GM23338 (cell line): ENCODE results near the gene FES. TPM values are rescaled to one million over a fixed set of nuclear protein-coding genes. Genes with fewer than 3 reads are reported as not detected.
A peak's percentile ranks its signal among the peaks of the same experiment; 100 is the strongest.

ENCODE experiments used
- ATAC-seq: fragments of 200-7000 bp; cut with Tn5 transposase; 3 replicates; pipeline ENCODE4 v1.9.1; 2020
- DNase-seq: peaks from one replicate; pipeline ENCODE4 v3.0.0-alpha.2; 2015; ENCODE audit warnings: low spot score
- H2AFZ ChIP-seq: fragments of 200-600 bp; sonication (generic); 2 replicates; pipeline ENCODE4 v1.8.0; 2016; ENCODE audit warnings: antibody characterized with exemption, mild to moderate bottlenecking, moderate library complexity
- H3F3A ChIP-seq: fragments of 200-600 bp; sonication (generic); replicated peaks from 2 replicates; pipeline ENCODE4 v1.8.0; 2017; ENCODE audit warnings: antibody characterized with exemption, mixed run types, low read depth
- H3K27ac ChIP-seq: fragments of 200-600 bp; sonication (generic); 2 replicates; pipeline ENCODE4 v1.6.1; 2016; ENCODE audit warnings: low read depth
- H3K27me3 ChIP-seq: fragments of 200-600 bp; sonication (generic); 2 replicates; pipeline ENCODE4 v1.8.0; 2016; ENCODE audit warnings: mild to moderate bottlenecking, mixed run types, moderate library complexity; ENCODE audit not compliant: insufficient read depth
- H3K36me3 ChIP-seq: fragments of 200-600 bp; sonication (generic); 2 replicates; pipeline ENCODE4 v1.8.0; 2016; ENCODE audit warnings: mild to moderate bottlenecking; ENCODE audit not compliant: insufficient read depth
- H3K4me1 ChIP-seq: fragments of 200-600 bp; sonication (generic); 2 replicates; pipeline ENCODE4 v1.8.0; 2016; ENCODE audit warnings: mild to moderate bottlenecking, moderate library complexity; ENCODE audit not compliant: insufficient read depth
- H3K4me2 ChIP-seq: fragments of 200-600 bp; sonication (generic); 2 replicates; pipeline ENCODE4 v1.7.1; 2017; ENCODE audit warnings: mixed run types
- H3K4me3 ChIP-seq: fragments of 200-600 bp; sonication (generic); 2 replicates; pipeline ENCODE4 v1.6.1; 2016; ENCODE audit warnings: mixed run types
- H3K79me2 ChIP-seq: fragments of 200-600 bp; sonication (generic); replicated peaks from 2 replicates; pipeline ENCODE4 v1.8.0; 2017; ENCODE audit warnings: mild to moderate bottlenecking; ENCODE audit not compliant: insufficient read depth
- H3K9me2 ChIP-seq: fragments of 200-600 bp; sonication (generic); 2 replicates; pipeline ENCODE4 v1.8.0; 2017; ENCODE audit not compliant: insufficient read depth
- H4K20me1 ChIP-seq: fragments of 200-600 bp; sonication (generic); replicated peaks from 2 replicates; pipeline ENCODE4 v1.8.0; 2017; ENCODE audit warnings: mild to moderate bottlenecking; ENCODE audit not compliant: insufficient read depth
- H3K27ac Mint-ChIP-seq: 2 replicates; pipeline ENCODE4 v1.8.0; 2020; ENCODE audit warnings: inconsistent platforms, mild to moderate bottlenecking, moderate library complexity, mixed read lengths
- H3K27me3 Mint-ChIP-seq: 3 replicates; pipeline ENCODE4 v1.8.0; 2022; ENCODE audit warnings: low read depth, mild to moderate bottlenecking, moderate library complexity, mixed read lengths, inconsistent platforms; ENCODE audit not compliant: insufficient read depth, poor library complexity
- H3K36me3 Mint-ChIP-seq: 3 replicates; pipeline ENCODE4 v1.8.0; 2021; ENCODE audit warnings: low read depth, mild to moderate bottlenecking, inconsistent platforms, moderate library complexity, mixed read lengths
- H3K4me1 Mint-ChIP-seq: 3 replicates; pipeline ENCODE4 v1.8.0; 2020; ENCODE audit warnings: mild to moderate bottlenecking, inconsistent platforms, mixed read lengths
- H3K4me3 Mint-ChIP-seq: 3 replicates; pipeline ENCODE4 v1.8.0; 2021; ENCODE audit warnings: moderate library complexity, mild to moderate bottlenecking, inconsistent platforms, mixed read lengths
- H3K9me3 Mint-ChIP-seq: 3 replicates; pipeline ENCODE4 v1.8.0; 2020; ENCODE audit warnings: moderate library complexity, mild to moderate bottlenecking, inconsistent platforms, mixed read lengths
- EZH2phosphoT487 ChIP-seq: fragments of 200-600 bp; sonication (generic); IDR thresholded peaks from one replicate; pipeline ENCODE4 v1.8.1; 2018; ENCODE audit warnings: antibody characterized with exemption; ENCODE audit not compliant: unreplicated experiment
- JUNB ChIP-seq: IDR thresholded peaks from one replicate; pipeline ENCODE4 v1.6.1; 2016; ENCODE audit warnings: antibody characterized with exemption; ENCODE audit not compliant: unreplicated experiment
- NANOG ChIP-seq: IDR thresholded peaks from 2 replicates; pipeline ENCODE4 v1.6.1; 2016; ENCODE audit warnings: antibody characterized with exemption, borderline replicate concordance
- POLR2AphosphoS5 ChIP-seq: IDR thresholded peaks from 2 replicates; pipeline ENCODE4 v1.6.1; 2016; ENCODE audit warnings: antibody characterized with exemption, low read depth
- STAT1 ChIP-seq: IDR thresholded peaks from one replicate; pipeline ENCODE4 v1.6.1; 2016; ENCODE audit warnings: antibody characterized with exemption; ENCODE audit not compliant: unreplicated experiment
- polyA plus RNA-seq: library from polyadenylated mRNA; unstranded; fragments of >200 nt; fragmentation: Nextera tagmentation; extraction: Ambion mirVana; gene quantifications from 2 replicates; pipeline ENCODE4 v1.2.1, GENCODE V29; 2016
- total RNA-seq: library from RNA; depleted of rRNA; stranded (reverse); fragments of >200 nt; shearing (Covaris generic); gene quantifications from 2 replicates; pipeline ENCODE4 v1.2.3, GENCODE V29; 2014
- TF ChIP-seq, protein P1 (sequence below): IDR thresholded peaks from 2 replicates; pipeline ENCODE4 v1.6.1; 2016; ENCODE audit warnings: antibody characterized with exemption
- TF ChIP-seq, protein P2 (sequence below), 2 experiments: fragments of 200-600 bp in 1 of 2; sonication (generic) in 1 of 2; conservative IDR thresholded peaks; 2 replicates each; pipeline versions ENCODE4 v1.5.1 to v1.6.1; 2016 to 2017; ENCODE audit warnings: antibody characterized with exemption in 2 of 2, low read depth in 2 of 2, mild to moderate bottlenecking in 2 of 2, moderate library complexity in 1 of 2
- TF ChIP-seq, protein P3 (sequence below): IDR thresholded peaks from one replicate; pipeline ENCODE4 v1.6.1; 2018; ENCODE audit warnings: antibody characterized with exemption; ENCODE audit not compliant: unreplicated experiment

The FES gene
- total and polyA plus RNA-seq, 2 experiments from 2014 or later = 2.7 to 14.4 TPM

DNA sequence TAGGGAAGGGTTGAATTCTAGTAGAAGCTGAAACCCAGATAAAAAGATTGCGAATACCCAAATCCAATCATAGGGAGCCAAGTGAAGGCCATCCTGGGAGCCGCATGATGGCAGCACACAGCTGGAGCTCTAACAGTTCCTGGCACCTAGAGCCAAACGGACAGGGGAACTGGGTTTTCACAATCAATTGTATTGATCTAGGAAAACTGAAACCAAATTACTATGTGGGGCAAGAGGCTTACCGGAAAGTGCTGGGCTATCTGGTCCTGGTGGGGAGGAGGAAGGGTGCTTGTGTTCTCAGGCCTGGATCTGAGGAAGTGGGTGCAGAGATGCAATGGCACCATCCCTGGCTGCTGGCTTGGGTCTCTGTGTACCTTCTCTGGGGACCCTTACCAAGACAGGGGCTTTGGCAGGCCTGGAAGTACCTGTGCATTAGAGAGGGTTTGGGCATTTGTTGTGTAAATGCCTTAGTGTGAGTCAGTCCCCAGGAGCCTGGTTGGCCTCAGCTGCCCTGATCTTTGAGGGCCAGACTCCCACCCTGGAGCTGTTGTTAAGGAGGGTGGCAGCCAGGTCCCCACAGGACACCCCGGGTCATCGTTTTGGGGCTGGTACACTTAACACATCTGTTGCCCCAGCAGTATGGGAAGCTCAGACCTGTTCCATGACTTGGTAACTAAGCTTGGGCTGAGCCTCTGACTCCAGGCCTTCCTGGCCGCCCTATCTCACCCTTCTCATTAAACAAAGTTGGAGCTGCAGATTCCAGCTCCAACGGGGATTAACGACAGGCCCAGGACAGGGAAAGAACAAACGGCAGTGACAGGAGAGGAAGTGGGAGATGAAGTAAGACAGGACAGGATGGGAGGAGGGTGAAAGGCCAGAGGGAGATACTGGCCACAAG is 24.8 kb upstream of the FES start:
- Mint-ChIP-seq H3K4me3 (no peak overlapping the region; the same call in 2 of the 3 replicates), H3K27ac (peak overlapping the region; percentile 88)

DNA sequence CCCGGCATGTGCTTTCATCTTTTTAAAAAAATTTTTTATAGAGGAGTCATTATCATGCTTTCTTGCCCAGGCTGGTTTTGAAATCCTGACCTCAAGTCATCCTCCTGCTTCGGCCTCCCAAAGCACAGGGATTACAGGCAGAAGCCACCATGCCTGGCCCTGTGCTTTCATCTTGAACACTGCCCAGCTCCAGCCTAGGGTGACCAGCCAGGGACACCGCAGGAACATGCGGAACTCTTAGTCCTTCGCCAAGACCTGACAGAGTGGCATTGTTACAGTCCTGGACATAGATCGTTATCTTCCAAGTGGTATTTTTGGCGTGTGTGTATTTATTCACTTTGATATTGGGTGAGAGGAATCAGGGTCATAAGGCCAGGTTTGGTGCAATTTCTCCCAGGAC is 23.9 kb upstream of the FES start:
- no peaks in the 10 kb centered on the region for H3K9me2 ChIP-seq
- H3F3A ChIP-seq = no peaks in the 10 kb centered on the region
- H2AFZ ChIP-seq = no peak overlapping the region
- H3K79me2 ChIP-seq = no peaks in the 10 kb centered on the region
- Mint-ChIP-seq H3K9me3 (no peaks in the 10 kb centered on the region), H3K27me3 (peaks cover 12% of the 10 kb centered on the region), H3K36me3 (no peaks in the 10 kb centered on the region), H3K4me1 (peaks cover 13% of the 10 kb centered on the region), H3K27ac (no peak overlapping the region), H3K4me3 (no peak overlapping the region)
- no peak overlapping the region for H3K4me3 ChIP-seq
- no peaks in the 10 kb centered on the region for H3K27me3 ChIP-seq
- no peaks in the 10 kb centered on the region for H4K20me1 ChIP-seq
- peaks cover 8% of the 10 kb centered on the region for H3K4me1 ChIP-seq
- no peak for DNase-seq
- H3K27ac ChIP-seq = no peak overlapping the region
- H3K36me3 ChIP-seq = no peaks in the 10 kb centered on the region
- ATAC-seq = no peak
- H3K4me2 ChIP-seq = no peak overlapping the region
- TF ChIP-seq, protein P1, sequence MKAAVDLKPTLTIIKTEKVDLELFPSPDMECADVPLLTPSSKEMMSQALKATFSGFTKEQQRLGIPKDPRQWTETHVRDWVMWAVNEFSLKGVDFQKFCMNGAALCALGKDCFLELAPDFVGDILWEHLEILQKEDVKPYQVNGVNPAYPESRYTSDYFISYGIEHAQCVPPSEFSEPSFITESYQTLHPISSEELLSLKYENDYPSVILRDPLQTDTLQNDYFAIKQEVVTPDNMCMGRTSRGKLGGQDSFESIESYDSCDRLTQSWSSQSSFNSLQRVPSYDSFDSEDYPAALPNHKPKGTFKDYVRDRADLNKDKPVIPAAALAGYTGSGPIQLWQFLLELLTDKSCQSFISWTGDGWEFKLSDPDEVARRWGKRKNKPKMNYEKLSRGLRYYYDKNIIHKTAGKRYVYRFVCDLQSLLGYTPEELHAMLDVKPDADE = no peak
- no peak for TF ChIP-seq NANOG
- no peak for TF ChIP-seq POLR2AphosphoS5
- TF ChIP-seq JUNB = no peak
- no peak for TF ChIP-seq EZH2phosphoT487
- TF ChIP-seq, protein P2, sequence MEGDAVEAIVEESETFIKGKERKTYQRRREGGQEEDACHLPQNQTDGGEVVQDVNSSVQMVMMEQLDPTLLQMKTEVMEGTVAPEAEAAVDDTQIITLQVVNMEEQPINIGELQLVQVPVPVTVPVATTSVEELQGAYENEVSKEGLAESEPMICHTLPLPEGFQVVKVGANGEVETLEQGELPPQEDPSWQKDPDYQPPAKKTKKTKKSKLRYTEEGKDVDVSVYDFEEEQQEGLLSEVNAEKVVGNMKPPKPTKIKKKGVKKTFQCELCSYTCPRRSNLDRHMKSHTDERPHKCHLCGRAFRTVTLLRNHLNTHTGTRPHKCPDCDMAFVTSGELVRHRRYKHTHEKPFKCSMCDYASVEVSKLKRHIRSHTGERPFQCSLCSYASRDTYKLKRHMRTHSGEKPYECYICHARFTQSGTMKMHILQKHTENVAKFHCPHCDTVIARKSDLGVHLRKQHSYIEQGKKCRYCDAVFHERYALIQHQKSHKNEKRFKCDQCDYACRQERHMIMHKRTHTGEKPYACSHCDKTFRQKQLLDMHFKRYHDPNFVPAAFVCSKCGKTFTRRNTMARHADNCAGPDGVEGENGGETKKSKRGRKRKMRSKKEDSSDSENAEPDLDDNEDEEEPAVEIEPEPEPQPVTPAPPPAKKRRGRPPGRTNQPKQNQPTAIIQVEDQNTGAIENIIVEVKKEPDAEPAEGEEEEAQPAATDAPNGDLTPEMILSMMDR (conservative IDR thresholded peaks at IDR 0.05; ENCODE audit: low read depth in 2 of 2) = no peak
- no peak for TF ChIP-seq STAT1

More for the DNA sequence above, 24.8 kb upstream of the FES start:
- peak; percentile 47 for DNase-seq
- Histone ChIP-seq H3K4me3 (no peak overlapping the region), H4K20me1 (no peaks in the 10 kb centered on the region), H3K9me2 (no peaks in the 10 kb centered on the region), H3K79me2 (no peaks in the 10 kb centered on the region), H3K27ac (peak overlapping the region; percentile 72; the same call in 1 of the 2 replicates), H3K36me3 (no peaks in the 10 kb centered on the region), H3F3A (no peaks in the 10 kb centered on the region), H3K27me3 (no peaks in the 10 kb centered on the region), H3K4me2 (peak overlapping the region; percentile 65; the same call in 1 of the 2 replicates), H3K4me1 (peaks cover 8% of the 10 kb centered on the region), H2AFZ (peak overlapping the region; percentile 95)
- Mint-ChIP-seq H3K9me3 (no peaks in the 10 kb centered on the region), H3K4me1 (peaks cover 13% of the 10 kb centered on the region), H3K27me3 (peaks cover 12% of the 10 kb centered on the region), H3K36me3 (no peaks in the 10 kb centered on the region)
- ATAC-seq = peak; percentile 89
- TF ChIP-seq, protein P3, sequence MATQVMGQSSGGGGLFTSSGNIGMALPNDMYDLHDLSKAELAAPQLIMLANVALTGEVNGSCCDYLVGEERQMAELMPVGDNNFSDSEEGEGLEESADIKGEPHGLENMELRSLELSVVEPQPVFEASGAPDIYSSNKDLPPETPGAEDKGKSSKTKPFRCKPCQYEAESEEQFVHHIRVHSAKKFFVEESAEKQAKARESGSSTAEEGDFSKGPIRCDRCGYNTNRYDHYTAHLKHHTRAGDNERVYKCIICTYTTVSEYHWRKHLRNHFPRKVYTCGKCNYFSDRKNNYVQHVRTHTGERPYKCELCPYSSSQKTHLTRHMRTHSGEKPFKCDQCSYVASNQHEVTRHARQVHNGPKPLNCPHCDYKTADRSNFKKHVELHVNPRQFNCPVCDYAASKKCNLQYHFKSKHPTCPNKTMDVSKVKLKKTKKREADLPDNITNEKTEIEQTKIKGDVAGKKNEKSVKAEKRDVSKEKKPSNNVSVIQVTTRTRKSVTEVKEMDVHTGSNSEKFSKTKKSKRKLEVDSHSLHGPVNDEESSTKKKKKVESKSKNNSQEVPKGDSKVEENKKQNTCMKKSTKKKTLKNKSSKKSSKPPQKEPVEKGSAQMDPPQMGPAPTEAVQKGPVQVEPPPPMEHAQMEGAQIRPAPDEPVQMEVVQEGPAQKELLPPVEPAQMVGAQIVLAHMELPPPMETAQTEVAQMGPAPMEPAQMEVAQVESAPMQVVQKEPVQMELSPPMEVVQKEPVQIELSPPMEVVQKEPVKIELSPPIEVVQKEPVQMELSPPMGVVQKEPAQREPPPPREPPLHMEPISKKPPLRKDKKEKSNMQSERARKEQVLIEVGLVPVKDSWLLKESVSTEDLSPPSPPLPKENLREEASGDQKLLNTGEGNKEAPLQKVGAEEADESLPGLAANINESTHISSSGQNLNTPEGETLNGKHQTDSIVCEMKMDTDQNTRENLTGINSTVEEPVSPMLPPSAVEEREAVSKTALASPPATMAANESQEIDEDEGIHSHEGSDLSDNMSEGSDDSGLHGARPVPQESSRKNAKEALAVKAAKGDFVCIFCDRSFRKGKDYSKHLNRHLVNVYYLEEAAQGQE = no peak
- TF ChIP-seq, protein P2 (conservative IDR thresholded peaks at IDR 0.05; ENCODE audit: low read depth in 2 of 2) = peak; percentile 10 to 18; a peak in 3 of 4 replicates
